BE2C (cell line): ENCODE data around the gene DUS1L.

Source experiments
- DNase-seq: peaks from one replicate; pipeline ENCODE4 v3.0.0-alpha.2; 2020
- H3K27me3 ChIP-seq: fragments of 250-450 bp; sonication (Bioruptor Pico); 2 replicates; pipeline ENCODE4 v1.5.1; 2020; ENCODE audit warnings: mild to moderate bottlenecking
- H3K36me3 ChIP-seq: fragments of 250-450 bp; sonication (Bioruptor Pico); 2 replicates; pipeline ENCODE4 v1.5.1; 2020; ENCODE audit warnings: mild to moderate bottlenecking
- H3K4me1 ChIP-seq: fragments of 250-450 bp; sonication (Bioruptor Pico); 2 replicates; pipeline ENCODE4 v1.5.1; 2020
- H3K4me3 ChIP-seq: 2 replicates; pipeline ENCODE4 v1.5.1; 2011; ENCODE audit warnings: low read depth, low read length
- H3K9me3 ChIP-seq: fragments of 250-450 bp; sonication (Bioruptor Pico); 2 replicates; pipeline ENCODE4 v1.5.1; 2020
- CTCF ChIP-seq: IDR thresholded peaks from 2 replicates; pipeline ENCODE4 v1.5.1; 2012; ENCODE audit warnings: mild to moderate bottlenecking, low read depth, low read length

The DUS1L gene

GRCh38 chr17:82112181-82112913, 46.7 kb upstream of the DUS1L start:
- Histone ChIP-seq H3K4me3 (no peak overlapping the region), H3K36me3 (peaks cover 3% of the 10 kb centered on the region; the same call in 1 of the 2 replicates), H3K9me3 (no peaks in the 10 kb centered on the region), H3K27me3 (no peaks in the 10 kb centered on the region), H3K4me1 (peaks cover under 1% of the 10 kb centered on the region; the same call in 1 of the 2 replicates)
- no peak for DNase-seq
- no peak for TF ChIP-seq CTCF

- TF ChIP-seq CTCF: no peak
- Histone ChIP-seq H3K4me1 (peaks cover 18% of the 10 kb centered on the region), H3K9me3 (no peaks in the 10 kb centered on the region), H3K36me3 (peaks cover 4% of the 10 kb centered on the region; the same call in 1 of the 2 replicates), H3K4me3 (no peak overlapping the region), H3K27me3 (no peaks in the 10 kb centered on the region)
- DNase-seq: no peak
Observed at GRCh38 chr17:82110298-82110697, 44.7 kb upstream of the DUS1L start.

GRCh38 chr17:82108961-82109475, 43.4 kb upstream of the DUS1L start:
- Histone ChIP-seq H3K4me3 (no peak overlapping the region), H3K4me1 (peaks cover 22% of the 10 kb centered on the region), H3K9me3 (no peaks in the 10 kb centered on the region; the same call in 1 of the 2 replicates), H3K36me3 (peaks cover 4% of the 10 kb centered on the region; the same call in 1 of the 2 replicates), H3K27me3 (no peaks in the 10 kb centered on the region)
- TF ChIP-seq CTCF: no peak
- no peak for DNase-seq

GRCh38 chr17:82108496-82108945, 42.9 kb upstream of the DUS1L start:
- no peaks in the 10 kb centered on the region; the same call in 1 of the 2 replicates for H3K9me3 ChIP-seq
- DNase-seq: no peak
- H3K36me3 ChIP-seq: peaks cover 4% of the 10 kb centered on the region; the same call in 1 of the 2 replicates
- no peak overlapping the region for H3K4me3 ChIP-seq
- peaks cover 27% of the 10 kb centered on the region for H3K4me1 ChIP-seq
- no peak for TF ChIP-seq CTCF
- no peaks in the 10 kb centered on the region for H3K27me3 ChIP-seq

GRCh38 chr17:82108038-82108437, 42.4 kb upstream of the DUS1L start:
- no peak overlapping the region for H3K4me3 ChIP-seq
- no peak for TF ChIP-seq CTCF
- H3K9me3 ChIP-seq: no peaks in the 10 kb centered on the region; the same call in 1 of the 2 replicates
- peaks cover 4% of the 10 kb centered on the region; the same call in 1 of the 2 replicates for H3K36me3 ChIP-seq
- H3K27me3 ChIP-seq: no peaks in the 10 kb centered on the region
- no peak for DNase-seq
- peaks cover 28% of the 10 kb centered on the region for H3K4me1 ChIP-seq

- Histone ChIP-seq H3K36me3 (peaks cover 4% of the 10 kb centered on the region; the same call in 1 of the 2 replicates), H3K27me3 (no peaks in the 10 kb centered on the region), H3K9me3 (no peaks in the 10 kb centered on the region; the same call in 1 of the 2 replicates), H3K4me3 (no peak overlapping the region), H3K4me1 (peaks cover 28% of the 10 kb centered on the region)
- TF ChIP-seq CTCF: peak; percentile 41
- DNase-seq: peak; percentile 39
Observed at GRCh38 chr17:82107341-82107860, 41.8 kb upstream of the DUS1L start.
